Tibial nerve (tissue), 4 donors: Measurements from ENCODE around the gene CYTH3. TPM values are rescaled to one million over a fixed set of nuclear protein-coding genes. Genes with fewer than 3 reads are reported as not detected.

Experiments used
- small RNA-seq: library from RNA; depleted of rRNA; stranded (forward); fragments of <200 nt; gene quantifications from one replicate; pipeline ENCODE3, GENCODE V24; 2016
- total RNA-seq, 4 donors: library from RNA; depleted of rRNA; stranded (reverse); fragments of >200 nt; gene quantifications; one replicate each; pipeline ENCODE4 v1.1.0, GENCODE V29; 2016

The CYTH3 gene
- total RNA-seq, 4 donors from 2014 or later = 49.2 to 61.2 (median 53.2) TPM

Small RNAs within 50 kb of the gene (small RNA-seq; reads per million reads assigned to genes)
- not detected for gene RF00019

Other genes with a start within 250 kb of the CYTH3 start
- gene ANKRD61, start 241.2 kb downstream of the CYTH3 start, total RNA-seq = under 1 TPM in 1 of 4 donors, not detected in 3; 0.63 TPM
- 100 to 1,000 TPM; 141 to 252 (median 221) TPM for gene EIF2AK1, start 213.4 kb downstream of the CYTH3 start, total RNA-seq
- 10 to 100 TPM in 3 of 4 donors, 1 to 10 TPM in 1; 8.8 to 18.3 (median 11.6) TPM for gene USP42, start 167.7 kb downstream of the CYTH3 start, total RNA-seq
- gene FAM220A, start 76.3 kb upstream of the CYTH3 start, total RNA-seq = 10 to 100 TPM in 3 of 4 donors, 1 to 10 TPM in 1; 8.4 to 17.6 (median 14.3) TPM
- 100 to 1,000 TPM; 133 to 222 (median 140) TPM for gene RAC1, start 101.9 kb upstream of the CYTH3 start, total RNA-seq
- 10 to 100 TPM; 12.6 to 25.8 (median 18.0) TPM for gene DAGLB, start 175.3 kb upstream of the CYTH3 start, total RNA-seq
- gene KDELR2, start 211.5 kb upstream of the CYTH3 start, total RNA-seq = 10 to 100 TPM; 61.0 to 80.6 (median 72.2) TPM